Adipocyte (in vitro differentiated cells): ENCODE results near the gene PGBD5.
A peak's percentile ranks its signal among the peaks of the same experiment; 100 is the strongest.

Source experiments
- DNase-seq: peaks from one replicate; pipeline ENCODE4 v3.0.0-alpha.2; 2015; ENCODE audit warnings: low read depth
- H3K27me3 ChIP-seq: replicated peaks from 2 replicates; pipeline ENCODE4 v1.7.0; 2013; ENCODE audit warnings: mild to moderate bottlenecking, low read length, moderate library complexity; ENCODE audit not compliant: control insufficient read depth, insufficient read depth
- H3K36me3 ChIP-seq: 2 replicates; pipeline ENCODE4 v1.7.0; 2013; ENCODE audit warnings: low read length, mild to moderate bottlenecking, moderate library complexity; ENCODE audit not compliant: control insufficient read depth, insufficient read depth, severe bottlenecking
- H3K4me1 ChIP-seq: 2 replicates; pipeline ENCODE4 v1.7.0; 2013; ENCODE audit warnings: mild to moderate bottlenecking, low read length, moderate library complexity; ENCODE audit not compliant: control insufficient read depth, insufficient read depth
- H3K4me3 ChIP-seq: 2 replicates; pipeline ENCODE4 v1.7.0; 2013; ENCODE audit warnings: mild to moderate bottlenecking, low read length, moderate library complexity
- H3K9ac ChIP-seq: 2 replicates; pipeline ENCODE4 v1.7.0; 2013; ENCODE audit warnings: mild to moderate bottlenecking, low read length, moderate library complexity
- H3K9me3 ChIP-seq: 2 replicates; pipeline ENCODE4 v1.7.0; 2013; ENCODE audit warnings: mild to moderate bottlenecking, low read length, moderate library complexity; ENCODE audit not compliant: control insufficient read depth

The PGBD5 gene

DNA sequence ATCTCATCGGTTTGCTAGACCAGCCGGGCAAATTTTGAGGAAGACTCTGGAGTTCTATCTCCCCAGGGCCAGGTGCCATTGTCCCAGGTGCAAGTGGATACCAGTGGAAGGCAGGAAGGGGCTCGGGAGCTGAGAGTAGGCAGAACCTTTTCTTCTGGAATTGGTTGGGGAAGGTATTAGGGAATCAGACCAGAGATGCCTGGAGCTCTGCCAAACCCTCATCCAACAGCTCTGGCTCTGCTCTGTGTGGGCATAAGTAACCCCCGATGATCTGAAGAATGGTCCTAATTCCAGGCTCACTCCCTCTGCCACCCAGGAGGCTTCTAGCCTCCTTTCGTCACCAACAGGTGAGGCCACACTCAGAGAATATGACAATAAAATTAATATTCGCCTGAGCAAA is 69.9 kb downstream of the PGBD5 start:
- Histone ChIP-seq H3K4me1 (no peaks in the 10 kb centered on the region), H3K9me3 (no peaks in the 10 kb centered on the region), H3K9ac (no peak overlapping the region), H3K4me3 (no peak overlapping the region), H3K36me3 (no peaks in the 10 kb centered on the region), H3K27me3 (peaks cover 24% of the 10 kb centered on the region)
- DNase-seq = no peak

GRCh38 chr1:230355594-230355993 is 70.5 kb downstream of the PGBD5 start:
- no peaks in the 10 kb centered on the region for H3K9me3 ChIP-seq
- H3K9ac ChIP-seq = no peak overlapping the region
- DNase-seq = no peak

GRCh38 chr1:230355128-230355527 is 71.0 kb downstream of the PGBD5 start:
- DNase-seq = no peak
- H3K9ac ChIP-seq = no peak overlapping the region
- no peaks in the 10 kb centered on the region for H3K9me3 ChIP-seq
- peaks cover 9% of the 10 kb centered on the region for H3K4me1 ChIP-seq
- peaks cover 24% of the 10 kb centered on the region for H3K27me3 ChIP-seq
- no peak overlapping the region for H3K4me3 ChIP-seq
- H3K36me3 ChIP-seq = no peaks in the 10 kb centered on the region

More at GRCh38 chr1:230355594-230355993, 70.5 kb downstream of the PGBD5 start:
- no peaks in the 10 kb centered on the region for H3K36me3 ChIP-seq
- H3K4me1 ChIP-seq = peaks cover 5% of the 10 kb centered on the region
- peaks cover 24% of the 10 kb centered on the region for H3K27me3 ChIP-seq
- no peak overlapping the region for H3K4me3 ChIP-seq

- Histone ChIP-seq H3K27me3 (peaks cover 24% of the 10 kb centered on the region), H3K36me3 (no peaks in the 10 kb centered on the region)
- DNase-seq = no peak
Observed at GRCh38 chr1:230354005-230354404, 72.1 kb downstream of the PGBD5 start.

DNA sequence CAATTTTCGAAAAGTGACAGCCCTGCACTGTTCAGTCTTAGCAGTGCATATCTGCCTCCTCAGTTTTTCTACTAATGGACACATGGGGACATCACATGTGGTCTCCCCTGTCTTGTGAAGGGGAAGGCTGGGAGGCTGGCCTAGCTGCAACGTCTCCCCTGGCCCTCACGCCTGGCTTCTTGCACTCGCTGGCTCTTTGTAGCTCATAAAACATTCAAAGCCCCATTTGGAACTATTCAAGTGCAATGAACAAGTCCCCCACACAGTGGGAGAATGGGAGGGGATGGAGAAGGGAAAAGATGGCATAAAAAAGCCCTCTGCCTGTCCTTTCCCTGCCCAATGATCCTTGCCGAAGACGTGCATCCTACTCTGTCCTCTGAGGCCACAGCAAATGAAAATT is 73.6 kb downstream of the PGBD5 start:
- Histone ChIP-seq H3K9me3 (no peaks in the 10 kb centered on the region), H3K4me3 (no peak overlapping the region), H3K9ac (no peak overlapping the region), H3K36me3 (no peaks in the 10 kb centered on the region), H3K27me3 (peaks cover 31% of the 10 kb centered on the region), H3K4me1 (peaks cover 9% of the 10 kb centered on the region)
- DNase-seq = no peak

More at GRCh38 chr1:230354005-230354404, 72.1 kb downstream of the PGBD5 start:
- Histone ChIP-seq H3K4me1 (peaks cover 9% of the 10 kb centered on the region), H3K4me3 (no peak overlapping the region), H3K9ac (no peak overlapping the region), H3K9me3 (no peaks in the 10 kb centered on the region)

DNA sequence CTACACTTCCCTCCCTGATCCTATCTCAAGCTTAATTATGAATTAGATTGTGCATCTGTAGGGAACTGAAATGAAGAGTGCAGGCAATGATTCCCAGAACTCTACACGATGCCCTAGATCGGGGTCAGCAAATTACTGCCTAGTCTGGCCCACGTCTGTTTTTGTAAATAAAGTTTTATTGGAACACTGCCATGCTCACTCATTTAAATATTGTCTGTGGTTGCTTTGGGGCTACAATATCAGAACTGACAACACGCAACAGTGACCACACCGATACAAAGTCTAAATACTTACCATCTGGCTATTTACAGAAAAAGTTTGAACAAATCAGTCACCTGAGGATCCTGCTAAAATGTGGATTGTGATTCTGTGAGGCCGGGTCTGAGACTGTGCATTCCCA is 74.1 kb downstream of the PGBD5 start:
- no peak for DNase-seq
- H3K9ac ChIP-seq = no peak overlapping the region
- peaks cover 9% of the 10 kb centered on the region for H3K4me1 ChIP-seq
- H3K27me3 ChIP-seq = peaks cover 31% of the 10 kb centered on the region
- no peak overlapping the region for H3K4me3 ChIP-seq
- H3K36me3 ChIP-seq = no peaks in the 10 kb centered on the region
- no peaks in the 10 kb centered on the region for H3K9me3 ChIP-seq

DNA sequence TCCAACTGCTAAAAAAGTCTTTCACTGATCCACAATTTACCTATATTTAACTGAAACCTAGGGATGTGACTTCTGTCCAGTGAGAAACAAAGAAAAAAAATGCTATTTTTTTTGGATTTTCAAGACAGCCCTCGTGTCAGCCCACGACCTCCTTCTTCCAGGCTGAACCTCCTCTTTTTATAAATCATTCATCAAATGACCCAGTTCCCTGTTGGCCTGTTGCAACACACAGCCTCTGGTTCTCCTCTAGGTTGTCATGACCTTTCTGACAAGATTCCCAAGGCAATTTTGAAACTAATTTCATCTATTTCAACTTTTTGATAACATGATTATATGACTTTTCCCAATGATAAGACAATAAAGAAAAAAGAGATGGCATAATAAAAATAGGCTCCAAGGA is 74.6 kb downstream of the PGBD5 start:
- no peaks in the 10 kb centered on the region for H3K9me3 ChIP-seq
- H3K36me3 ChIP-seq = no peaks in the 10 kb centered on the region
- DNase-seq = no peak
- H3K27me3 ChIP-seq = peaks cover 28% of the 10 kb centered on the region
- no peak overlapping the region for H3K4me3 ChIP-seq
- peaks cover 9% of the 10 kb centered on the region for H3K4me1 ChIP-seq
- no peak overlapping the region for H3K9ac ChIP-seq

DNA sequence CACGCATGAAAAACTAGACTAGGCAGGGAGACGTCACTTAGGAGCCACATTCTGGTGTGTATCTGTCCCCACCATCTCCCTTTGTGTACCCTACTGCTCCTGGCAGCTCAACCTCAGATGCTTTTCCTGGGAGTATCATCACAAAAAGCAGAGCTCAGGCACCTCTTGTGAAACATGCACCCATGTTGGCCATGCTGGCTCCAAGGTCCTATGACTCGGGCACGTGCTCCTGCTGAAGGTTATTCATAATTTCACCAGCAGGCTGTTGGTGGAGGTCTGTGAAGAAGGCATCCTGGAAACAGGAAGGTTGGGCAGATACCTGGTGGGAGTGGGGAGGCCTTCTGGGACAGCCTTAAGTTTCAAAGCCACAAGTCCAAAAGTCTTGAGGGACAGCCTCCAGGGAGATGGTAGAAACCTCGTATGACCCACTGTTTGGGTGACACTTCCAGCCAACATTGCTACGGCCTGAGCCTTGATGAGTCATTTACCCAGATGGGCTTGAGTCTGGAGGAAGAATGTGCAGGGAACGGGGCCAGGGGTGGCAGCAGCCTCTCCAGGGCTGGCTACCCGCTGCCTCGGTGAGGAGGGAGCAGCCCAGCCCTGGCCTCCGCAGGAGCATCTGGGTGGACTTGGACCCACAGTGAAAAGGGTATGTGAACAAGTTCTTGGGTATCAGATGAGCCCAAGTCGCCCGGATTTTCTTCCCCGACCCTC is 75.8 kb downstream of the PGBD5 start:
- H3K9ac ChIP-seq = no peak overlapping the region
- H3K4me3 ChIP-seq = no peak overlapping the region
- no peaks in the 10 kb centered on the region for H3K36me3 ChIP-seq
- DNase-seq = peak; percentile 7
- H3K9me3 ChIP-seq = no peaks in the 10 kb centered on the region
- H3K4me1 ChIP-seq = peaks cover 14% of the 10 kb centered on the region
- H3K27me3 ChIP-seq = peaks cover 18% of the 10 kb centered on the region

DNA sequence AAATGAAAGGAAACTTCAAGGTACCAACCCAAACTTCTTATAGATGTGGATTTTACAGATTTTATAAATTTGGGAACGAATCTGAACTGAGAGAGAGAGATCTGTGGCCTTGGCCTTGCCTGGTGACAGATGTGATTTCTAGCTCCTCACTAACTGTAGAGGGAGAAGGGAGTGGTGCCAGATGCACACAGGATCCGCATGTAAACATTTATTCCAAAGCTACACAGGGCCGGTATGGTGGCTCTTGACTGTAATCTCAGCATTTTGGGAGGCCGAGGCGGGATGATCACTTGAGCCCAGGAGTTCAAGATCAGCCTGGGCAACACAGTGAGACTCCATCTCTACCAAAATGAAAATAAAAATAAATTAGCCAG is 77.1 kb downstream of the PGBD5 start:
- Histone ChIP-seq H3K27me3 (peaks cover 15% of the 10 kb centered on the region), H3K36me3 (no peaks in the 10 kb centered on the region), H3K4me3 (no peak overlapping the region), H3K4me1 (peaks cover 21% of the 10 kb centered on the region), H3K9ac (no peak overlapping the region), H3K9me3 (no peaks in the 10 kb centered on the region)
- no peak for DNase-seq

DNA sequence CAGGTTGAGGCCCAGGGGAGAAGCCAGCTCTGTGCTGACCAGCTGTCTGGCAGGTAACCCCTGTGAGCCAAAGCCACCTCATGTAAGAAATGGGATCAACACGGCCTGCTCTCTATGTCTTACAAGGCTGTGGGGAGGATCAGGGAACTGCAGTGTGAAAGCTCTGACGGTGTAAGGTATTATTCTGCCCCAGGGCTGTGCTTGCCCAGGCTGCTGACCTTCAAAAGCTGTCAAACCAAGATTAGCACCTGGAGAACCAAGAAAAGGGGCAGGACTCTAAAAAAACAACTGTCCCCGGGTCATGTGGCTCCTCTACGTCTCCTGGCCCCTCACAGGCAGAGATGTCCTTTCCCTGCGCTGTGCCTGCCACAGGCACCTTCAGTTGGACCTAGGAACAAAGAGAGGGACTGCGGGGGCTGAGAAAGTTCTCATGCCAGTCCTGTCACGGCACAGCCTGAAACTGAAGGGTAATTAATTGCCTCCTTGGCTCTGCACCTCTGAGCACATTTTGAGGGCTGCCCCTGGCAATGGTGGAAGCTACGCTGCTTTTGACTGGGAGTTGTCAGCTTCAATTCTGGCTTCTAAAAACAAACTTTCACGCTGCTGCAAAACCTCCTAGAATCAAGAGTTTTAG is 77.6 kb downstream of the PGBD5 start:
- no peak overlapping the region for H3K9ac ChIP-seq
- H3K36me3 ChIP-seq = no peaks in the 10 kb centered on the region
- H3K4me3 ChIP-seq = no peak overlapping the region
- peaks cover 12% of the 10 kb centered on the region for H3K27me3 ChIP-seq
- no peaks in the 10 kb centered on the region for H3K9me3 ChIP-seq
- H3K4me1 ChIP-seq = peaks cover 21% of the 10 kb centered on the region
- DNase-seq = no peak

DNA sequence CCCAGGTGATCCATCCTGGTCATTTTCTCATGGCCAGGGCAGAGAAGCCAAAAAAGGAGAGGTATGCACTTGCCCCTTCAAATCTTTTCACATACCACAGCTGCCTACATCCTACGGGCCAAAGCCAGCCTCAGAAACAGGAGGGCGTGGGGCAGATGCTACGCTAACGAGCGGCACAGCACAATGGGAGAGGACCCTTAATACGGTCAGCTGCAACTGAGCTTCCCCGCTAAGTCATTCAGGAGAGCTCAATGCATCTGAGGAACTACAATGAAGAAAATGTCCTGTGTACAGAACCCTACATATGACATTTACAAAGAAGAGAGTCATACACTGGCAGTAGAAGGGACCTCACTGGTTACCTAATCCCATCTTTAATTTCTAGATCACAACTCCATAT is 78.2 kb downstream of the PGBD5 start:
- H3K4me3 ChIP-seq = no peak overlapping the region
- H3K4me1 ChIP-seq = peaks cover 21% of the 10 kb centered on the region
- H3K9ac ChIP-seq = no peak overlapping the region
- H3K36me3 ChIP-seq = no peaks in the 10 kb centered on the region
- peaks cover 9% of the 10 kb centered on the region for H3K27me3 ChIP-seq
- no peak for DNase-seq
- H3K9me3 ChIP-seq = no peaks in the 10 kb centered on the region
